Measurements from ENCODE around the gene SH3PXD2A. TPM values are rescaled to one million over a fixed set of nuclear protein-coding genes. Genes with fewer than 3 reads are reported as not detected.
A peak's percentile ranks its signal among the peaks of the same experiment; 100 is the strongest.

Gene SH3PXD2A
- polyA plus RNA-seq, 4 donors: 29.3 to 31.7 (median 30.5) TPM

- no peak for DNase-seq (ENCODE audit: low read depth in 4 of 4, low spot score in 3 of 4)
These were observed 254.3 kb downstream of the SH3PXD2A start for GRCh38 chr10:103600956-103601569.

- no peak for DNase-seq (ENCODE audit: low read depth in 4 of 4, low spot score in 3 of 4)
These were observed 255.1 kb downstream of the SH3PXD2A start for GRCh38 chr10:103600325-103600724.

DNA sequence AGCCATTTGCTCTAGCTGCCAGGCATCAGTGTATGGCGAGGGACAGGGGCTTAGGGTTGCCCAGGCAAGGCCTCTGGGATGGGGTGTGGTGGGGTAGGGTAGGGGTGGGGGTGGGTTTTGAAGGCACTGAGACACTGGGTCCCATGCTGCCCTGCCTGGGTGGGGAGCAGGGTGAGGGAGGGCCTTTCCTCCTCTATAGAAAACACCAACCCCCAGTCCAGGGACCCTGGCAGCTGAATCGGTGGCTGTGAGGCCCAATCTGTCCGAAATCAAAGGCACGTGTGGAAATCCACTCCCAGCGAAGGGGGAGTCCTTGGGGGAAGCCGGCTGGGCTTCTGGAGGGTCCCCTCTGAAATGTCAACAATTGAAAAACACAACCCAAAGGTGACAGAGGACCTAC lies 255.5 kb downstream of the SH3PXD2A start:
- no peak for DNase-seq (ENCODE audit: low read depth in 4 of 4, low spot score in 3 of 4)

DNA sequence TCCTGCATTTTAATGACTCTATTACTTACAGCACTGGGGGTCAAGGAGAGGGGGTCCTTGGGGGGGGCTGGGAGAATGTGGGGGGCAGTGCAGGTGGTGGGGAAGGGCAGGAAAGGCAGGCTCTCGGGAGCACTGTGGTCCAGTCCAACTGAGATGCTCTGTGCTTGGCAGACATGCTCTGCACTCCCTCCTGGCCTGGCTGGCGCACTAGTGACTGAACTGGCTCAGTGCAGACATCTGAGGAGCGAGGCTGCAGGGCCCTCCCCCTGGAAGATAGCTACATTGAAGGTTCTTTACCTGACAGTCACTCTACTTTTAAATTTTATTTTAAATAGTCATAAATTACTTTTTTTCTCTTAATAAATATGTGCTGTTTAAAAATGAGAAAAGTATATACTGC lies 256.2 kb downstream of the SH3PXD2A start:
- no peak for DNase-seq (ENCODE audit: low read depth in 4 of 4, low spot score in 3 of 4)

DNA sequence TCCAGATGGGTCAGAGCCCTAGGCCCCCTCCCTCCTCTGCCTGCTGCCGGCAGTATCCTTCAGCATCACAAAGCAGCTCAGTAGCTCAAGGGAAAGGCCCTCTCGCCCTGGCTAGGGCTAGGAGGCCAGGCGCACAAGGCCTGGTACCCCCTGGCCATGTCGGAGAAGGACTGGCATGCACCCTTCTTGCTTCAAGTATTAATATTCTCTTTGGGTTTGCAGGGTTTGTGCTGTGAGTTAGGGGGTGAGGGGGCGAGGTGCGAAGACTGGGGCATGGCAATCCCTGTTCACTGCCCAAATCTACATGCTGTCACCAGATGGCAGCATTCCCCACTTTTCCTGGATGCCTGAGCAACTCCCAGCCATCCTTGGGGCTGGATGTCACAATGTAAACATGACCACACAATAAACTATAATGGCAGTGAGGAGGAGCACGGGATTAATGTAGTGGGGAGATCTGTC lies 256.7 kb downstream of the SH3PXD2A start:
- DNase-seq (ENCODE audit: low read depth in 4 of 4, low spot score in 3 of 4): peak; percentile 65 to 79 (median 72)

- DNase-seq (ENCODE audit: low read depth in 4 of 4, low spot score in 3 of 4): no peak
These were observed 258.4 kb downstream of the SH3PXD2A start for GRCh38 chr10:103597003-103597402.

- DNase-seq (ENCODE audit: low read depth in 4 of 4, low spot score in 3 of 4): no peak
These were observed 259.2 kb downstream of the SH3PXD2A start for GRCh38 chr10:103595933-103596726.

DNA sequence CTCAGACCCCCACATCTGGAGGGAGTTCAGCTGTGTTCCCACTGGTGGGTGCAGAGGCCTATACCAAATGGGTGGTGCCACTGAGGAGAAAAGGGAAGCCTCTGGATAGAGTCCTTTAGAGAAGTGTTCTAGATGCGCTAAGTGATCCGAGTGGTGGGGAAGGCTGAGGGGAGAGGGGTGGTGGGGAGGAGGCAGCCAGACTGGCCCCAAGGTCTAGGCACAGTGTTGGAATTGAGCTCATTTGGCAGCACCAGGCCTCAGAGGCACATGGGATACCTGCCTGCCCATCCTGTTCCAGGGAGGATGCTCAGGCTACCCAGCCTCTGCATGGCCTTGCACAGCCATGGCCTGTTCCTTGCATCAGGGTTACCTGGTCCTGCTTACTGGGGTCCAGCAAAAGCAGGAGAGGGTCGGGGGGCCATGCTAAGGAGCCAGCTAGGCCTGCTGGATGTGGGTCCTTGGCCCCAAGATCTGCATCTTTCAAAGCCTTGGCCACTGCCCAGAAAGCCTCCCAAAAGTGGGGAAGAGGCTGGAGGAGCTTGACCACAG lies 262.3 kb downstream of the SH3PXD2A start:
- no peak for DNase-seq (ENCODE audit: low read depth in 4 of 4, low spot score in 3 of 4)

- no peak for DNase-seq (ENCODE audit: low read depth in 4 of 4, low spot score in 3 of 4)
These were observed 263.0 kb downstream of the SH3PXD2A start for GRCh38 chr10:103592186-103593021.

DNA sequence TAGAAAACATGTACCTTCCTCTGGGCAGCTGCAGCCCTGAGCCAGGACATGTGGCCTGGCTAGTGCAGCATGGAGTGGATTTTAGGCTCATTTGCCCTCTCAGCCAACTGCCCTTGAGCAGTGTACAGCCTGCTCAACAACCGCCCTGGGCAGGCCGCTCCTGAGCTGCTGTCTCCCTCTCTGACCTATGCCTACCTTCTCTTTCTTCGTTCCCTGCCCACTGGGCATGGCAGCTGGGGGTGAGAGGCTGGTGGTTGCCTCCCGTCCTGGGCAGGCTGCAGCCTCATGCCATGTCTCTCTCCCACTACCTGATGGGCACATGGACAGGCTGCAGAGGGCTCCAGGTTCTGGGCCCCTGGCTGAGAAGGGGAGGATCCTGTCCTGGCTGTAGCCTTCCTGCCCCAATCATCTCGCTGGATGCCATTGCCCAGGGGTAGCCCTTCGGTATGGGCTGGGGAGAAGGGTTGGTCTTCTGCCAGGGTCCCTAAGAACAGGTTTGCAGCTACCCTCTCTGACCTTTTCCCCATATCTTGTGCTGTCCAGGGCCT lies 264.6 kb downstream of the SH3PXD2A start:
- DNase-seq (ENCODE audit: low read depth in 4 of 4, low spot score in 3 of 4): no peak

- DNase-seq (ENCODE audit: low read depth in 4 of 4, low spot score in 3 of 4): no peak
These were observed 265.3 kb downstream of the SH3PXD2A start for GRCh38 chr10:103590060-103590459.

DNA sequence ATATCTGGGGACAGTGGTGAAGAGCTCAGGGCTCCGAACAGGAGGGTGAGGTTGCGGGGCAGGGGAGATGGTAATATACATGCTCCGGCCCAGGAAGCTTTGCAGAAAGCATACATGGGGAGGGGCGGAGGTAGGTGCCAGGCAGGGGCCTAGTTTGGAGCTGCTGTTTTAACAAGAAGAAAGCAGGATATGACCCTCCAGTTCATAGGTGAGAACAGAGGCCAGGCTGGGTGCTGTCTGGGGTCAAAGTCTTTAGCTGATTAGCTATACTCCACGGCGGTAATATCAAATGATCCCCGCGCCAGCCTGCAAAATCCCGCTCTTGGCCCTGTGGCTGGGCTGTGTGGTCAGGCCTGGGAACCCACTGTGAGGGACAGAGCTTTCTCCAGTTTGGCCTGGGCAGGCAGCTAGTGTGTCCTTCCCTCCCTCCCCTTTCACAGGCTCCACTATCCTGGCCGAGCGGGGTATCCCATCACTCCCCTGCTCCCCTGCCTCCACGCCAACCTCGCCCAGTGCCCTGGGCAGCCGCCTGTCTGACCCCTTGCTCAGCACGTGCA lies 266.2 kb downstream of the SH3PXD2A start:
- DNase-seq (ENCODE audit: low read depth in 4 of 4, low spot score in 3 of 4): no peak

GRCh38 chr10:103587073-103587472 lies 268.3 kb downstream of the SH3PXD2A start:
- DNase-seq (ENCODE audit: low read depth in 4 of 4, low spot score in 3 of 4): no peak

DNA sequence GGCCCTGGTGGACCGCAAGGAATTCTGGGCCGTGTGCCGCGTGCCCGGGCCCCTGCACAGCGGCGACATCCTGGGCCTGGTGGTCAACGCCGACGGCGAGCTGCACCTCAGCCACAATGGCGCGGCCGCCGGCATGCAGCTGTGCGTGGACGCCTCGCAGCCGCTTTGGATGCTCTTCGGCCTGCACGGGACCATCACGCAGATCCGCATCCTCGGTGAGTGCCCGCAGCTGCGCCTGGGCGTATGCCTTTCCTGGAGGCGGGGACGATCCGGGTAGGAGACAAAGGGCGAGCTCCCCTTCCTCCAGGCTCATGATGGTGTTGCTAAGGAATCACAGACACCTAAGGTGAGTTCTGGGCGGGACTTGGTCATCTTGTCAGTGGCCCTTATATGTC lies 270.4 kb downstream of the SH3PXD2A start:
- no peak for DNase-seq (ENCODE audit: low read depth in 4 of 4, low spot score in 3 of 4)

DNA sequence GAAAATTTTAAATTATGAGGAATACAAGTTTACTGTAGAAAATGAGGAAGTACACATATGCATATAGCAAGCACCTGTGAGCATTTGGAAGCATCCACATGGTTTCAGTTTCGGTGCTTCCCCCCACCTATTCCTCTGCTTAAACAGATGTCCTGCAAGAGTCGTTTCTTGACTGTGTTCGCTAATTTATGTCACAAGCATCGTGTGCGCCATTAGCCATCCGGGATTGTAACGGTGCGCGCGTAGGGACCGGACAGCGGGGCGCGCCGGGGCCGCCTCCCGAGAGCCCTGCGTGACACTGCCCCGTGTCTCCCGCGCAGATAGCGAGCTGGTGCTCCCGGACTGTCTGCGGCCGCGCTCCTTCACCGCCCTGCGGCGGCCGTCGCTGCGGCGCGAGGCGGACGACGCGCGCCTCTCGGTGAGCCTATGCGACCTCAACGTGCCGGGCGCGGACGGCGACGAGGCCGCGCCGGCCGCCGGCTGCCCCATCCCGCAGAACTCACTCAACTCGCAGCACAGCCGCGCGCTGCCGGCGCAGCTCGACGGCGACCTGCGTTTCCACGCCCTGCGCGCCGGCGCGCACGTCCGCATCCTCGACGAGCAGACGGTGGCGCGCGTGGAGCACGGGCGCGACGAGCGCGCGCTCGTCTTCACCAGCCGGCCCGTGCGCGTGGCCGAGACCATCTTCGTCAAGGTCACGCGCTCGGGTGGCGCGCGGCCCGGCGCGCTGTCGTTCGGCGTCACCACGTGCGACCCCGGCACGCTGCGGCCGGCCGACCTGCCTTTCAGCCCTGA lies 271.0 kb downstream of the SH3PXD2A start:
- no peak for DNase-seq (ENCODE audit: low read depth in 4 of 4, low spot score in 3 of 4)

- DNase-seq (ENCODE audit: low read depth in 4 of 4, low spot score in 3 of 4): no peak
These were observed 271.5 kb downstream of the SH3PXD2A start for GRCh38 chr10:103583871-103584215.

DNA sequence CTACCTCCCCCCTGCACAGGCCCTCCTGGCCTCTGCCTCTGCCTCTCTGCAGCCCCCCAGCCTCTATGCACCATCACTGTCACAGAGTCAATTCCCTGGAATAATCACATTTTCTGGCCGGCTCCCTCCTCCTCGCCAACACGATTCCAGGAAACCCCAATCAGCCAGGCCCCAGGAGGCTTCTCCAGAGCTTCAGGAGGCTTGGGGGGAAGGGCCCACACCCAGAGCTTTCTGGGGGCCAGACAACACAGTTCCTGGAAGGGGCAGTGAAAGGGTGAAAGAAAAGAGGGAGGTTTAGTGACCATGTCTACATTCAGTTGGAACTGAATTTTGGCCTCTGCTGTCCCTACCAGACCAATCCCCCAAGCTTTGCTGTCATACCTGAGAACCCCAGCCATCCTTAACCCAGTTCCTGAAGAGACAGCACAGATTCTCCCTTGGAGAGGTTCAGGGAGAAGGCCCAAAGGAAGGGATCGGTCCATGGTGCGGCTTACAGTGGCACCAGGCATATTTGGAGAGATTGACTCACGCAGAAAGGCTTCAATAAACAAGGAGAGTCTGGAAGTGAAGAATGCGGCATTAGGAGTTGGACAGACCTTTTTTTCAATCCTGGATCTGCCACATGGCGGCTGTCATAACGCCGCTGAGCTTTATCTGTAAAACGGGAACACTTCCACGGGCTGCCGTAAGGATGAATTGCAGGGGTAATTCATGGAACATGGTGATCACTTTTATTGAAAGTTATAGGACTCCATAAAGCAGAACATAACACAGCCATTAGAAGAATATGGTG lies 272.8 kb downstream of the SH3PXD2A start:
- DNase-seq (ENCODE audit: low read depth in 4 of 4, low spot score in 3 of 4): no peak

DNA sequence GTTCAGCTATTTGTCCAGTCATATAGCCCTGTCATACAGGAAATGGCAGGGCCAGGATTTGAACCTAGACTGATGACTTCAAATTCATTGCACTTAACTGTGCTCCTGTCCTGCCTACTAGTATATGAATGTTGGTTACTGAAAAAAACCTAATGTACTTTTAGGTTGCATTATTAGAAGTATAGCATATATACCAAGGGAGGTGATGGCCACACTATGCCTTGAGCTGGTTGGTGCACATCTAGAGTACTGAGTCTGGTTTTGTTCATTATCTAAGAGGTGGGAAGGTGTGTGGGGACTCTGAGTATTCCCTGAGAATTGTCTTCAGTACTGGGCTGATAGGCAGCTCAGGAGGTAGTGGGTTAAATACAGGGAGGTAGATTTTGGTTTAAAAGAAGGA lies 273.9 kb downstream of the SH3PXD2A start:
- no peak for DNase-seq (ENCODE audit: low read depth in 4 of 4, low spot score in 3 of 4)

DNA sequence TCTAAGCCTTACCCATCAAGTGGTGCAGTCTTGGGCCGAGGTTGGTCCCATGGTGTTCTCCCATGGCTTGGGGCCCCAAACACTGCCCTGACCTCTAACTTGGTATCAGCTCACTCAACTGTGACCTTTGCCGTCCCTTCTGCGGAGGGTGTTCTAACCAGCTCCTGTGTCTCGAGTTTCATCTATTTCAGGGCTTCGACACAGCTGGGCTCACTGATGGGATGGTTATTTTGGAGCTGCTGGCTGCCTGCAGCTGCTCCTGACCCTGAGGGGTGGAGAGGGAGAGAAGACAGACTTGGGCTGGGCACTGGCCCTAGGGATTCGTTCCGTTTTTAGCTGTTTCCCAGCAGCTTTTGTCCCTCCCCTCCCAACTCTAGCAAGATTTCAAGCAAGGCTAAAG lies 274.9 kb downstream of the SH3PXD2A start:
- DNase-seq (ENCODE audit: low read depth in 4 of 4, low spot score in 3 of 4): no peak

Data from right renal pelvis (tissue), 4 donors.